SH-SY5Y (cell line): ENCODE measurements around the gene INTS11.

Experiments used
- GATA2 ChIP-seq: IDR thresholded peaks from 2 replicates; pipeline ENCODE4 v1.6.1; 2011; ENCODE audit warnings: mild to moderate bottlenecking, low read depth, low read length
- GATA3 ChIP-seq: IDR thresholded peaks from 2 replicates; pipeline ENCODE4 v1.6.1; 2011; ENCODE audit warnings: low read depth, mild to moderate bottlenecking, low read length, moderate library complexity

GRCh38 chr1:1354271-1355247, 30.1 kb upstream of the INTS11 start:
- TF ChIP-seq GATA2, result no peak
- TF ChIP-seq GATA3, result no peak
